Measurements from ENCODE around the gene DMRT1.

- no peak for TF ChIP-seq ZNF530 (tag by site-specific recombination; IDR thresholded peaks at IDR 0.05; ENCODE audit: low read depth)
- no peak for TF ChIP-seq ZNF629 (tag by site-specific recombination; IDR thresholded peaks at IDR 0.05)
- no peak for TF ChIP-seq CTCF (tag by site-specific recombination; IDR thresholded peaks at IDR 0.05)
- no peak for TF ChIP-seq ZNF169 (tag by site-specific recombination; IDR thresholded peaks at IDR 0.05)
- no peak for TF ChIP-seq ZNF175 (tag by site-specific recombination; IDR thresholded peaks at IDR 0.05)
- TF ChIP-seq ZNF133 (tag by site-specific recombination; IDR thresholded peaks at IDR 0.05): no peak
- TF ChIP-seq ZFP41 (tag by site-specific recombination; IDR thresholded peaks at IDR 0.05; ENCODE audit: borderline replicate concordance): no peak
- TF ChIP-seq BCL11A (tag by site-specific recombination; IDR thresholded peaks at IDR 0.05; ENCODE audit: low read depth): no peak
- no peak for TF ChIP-seq ZNF280C (tag by site-specific recombination; IDR thresholded peaks at IDR 0.05)
- no peak for TF ChIP-seq ZNF423 (tag by site-specific recombination; IDR thresholded peaks at IDR 0.05)
- no peak for TF ChIP-seq INSM2 (tag by site-specific recombination; IDR thresholded peaks at IDR 0.05)
Observed at GRCh38 chr9:1002678-1003077, 161.2 kb downstream of the DMRT1 start.

Data from HEK293 (cell line).